Thyroid gland (tissue), 4 donors: ENCODE results near the gene PLEKHA7.

Source experiments
- CTCF ChIP-seq, 6 experiments: fragments of 200-600 bp in 3 of 6; fragments of 450-650 bp in 3 of 6; sonication (generic) in 3 of 6; IDR thresholded peaks; one replicate each; pipeline ENCODE4 v1.5.1; 2016 to 2019; ENCODE audit warnings: antibody characterized with exemption in 6 of 6, mild to moderate bottlenecking in 2 of 6, inconsistent platforms in 1 of 6, moderate library complexity in 1 of 6
- POLR2A ChIP-seq, 2 donors: fragments of 450-650 bp; IDR thresholded peaks; one replicate each; pipeline ENCODE4 v1.6.1; 2017; ENCODE audit warnings: antibody characterized with exemption in 2 of 2, mild to moderate bottlenecking in 2 of 2, moderate library complexity in 1 of 2

DNA sequence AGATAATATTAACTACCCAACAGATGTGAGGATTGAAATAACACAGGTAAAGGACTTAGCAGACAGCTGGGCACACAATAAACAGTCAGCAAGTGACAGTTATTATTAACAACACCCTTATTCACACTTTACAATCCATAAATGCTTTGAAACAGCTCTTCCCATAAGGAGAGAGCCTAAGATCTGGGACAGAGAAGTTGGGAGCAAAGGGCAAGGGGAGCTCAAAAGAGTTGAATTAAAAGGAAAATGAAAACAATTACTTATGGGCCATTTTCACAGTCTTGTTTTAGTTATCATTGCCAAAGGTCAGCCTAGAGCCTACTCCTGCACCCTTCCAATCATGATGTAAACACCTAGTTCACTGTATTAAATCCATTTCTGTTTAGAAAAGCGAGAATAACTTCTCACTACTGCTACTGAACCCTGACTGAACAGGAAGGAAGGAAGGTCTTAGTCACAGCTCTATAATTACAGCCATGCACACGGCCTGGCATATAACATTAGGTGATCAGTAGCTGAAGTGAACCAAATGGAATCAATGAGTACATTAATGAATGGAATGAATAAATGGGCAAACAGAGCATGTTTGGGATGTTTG, 111.3 kb downstream of the PLEKHA7 start:
- TF ChIP-seq CTCF (IDR thresholded peaks at IDR 0.05) (no peak), POLR2A (IDR thresholded peaks at IDR 0.05) (no peak)
